VCaP (cell line): Measurements from ENCODE around the gene C16orf86.

ENCODE experiments used
- H3K27ac ChIP-seq: fragments of 450-650 bp; 2 replicates; pipeline ENCODE4 v1.5.1; 2017
- TF ChIP-seq, protein P1 (sequence below): fragments of 450-650 bp; conservative IDR thresholded peaks from 2 replicates; pipeline ENCODE4 v1.5.1; 2017; ENCODE audit warnings: mild to moderate bottlenecking, moderate library complexity

Gene C16orf86

DNA sequence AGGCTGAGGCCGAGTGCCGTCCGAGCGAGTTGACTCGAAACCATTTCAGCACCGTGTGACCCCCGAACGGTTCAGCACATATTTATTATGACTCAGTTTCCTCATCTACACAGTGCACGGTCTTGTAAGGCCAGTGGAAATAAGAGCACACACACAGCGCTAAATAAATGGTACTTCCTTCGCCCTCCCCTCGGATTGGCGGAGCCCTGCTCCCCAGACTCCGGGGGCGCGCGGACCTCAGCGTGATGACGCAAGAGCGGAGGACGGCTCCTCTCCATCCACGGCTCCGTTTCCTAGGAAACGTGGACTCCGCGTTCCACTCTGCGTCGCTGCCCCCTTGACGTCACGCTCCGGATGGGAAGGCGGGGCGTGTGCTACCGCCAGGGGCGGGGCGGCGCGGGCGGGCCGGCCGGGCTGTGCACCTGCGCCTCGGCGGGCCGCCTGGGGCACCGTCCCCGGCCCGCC is 6.0 kb upstream of the C16orf86 start, which contains the start of gene PARD6A:
TSS of gene PARD6A (plus strand) at position 397 of the 465 bp plus-strand sequence. CDS start 79 bp downstream, outside the sequence.
- TF ChIP-seq, protein P1, sequence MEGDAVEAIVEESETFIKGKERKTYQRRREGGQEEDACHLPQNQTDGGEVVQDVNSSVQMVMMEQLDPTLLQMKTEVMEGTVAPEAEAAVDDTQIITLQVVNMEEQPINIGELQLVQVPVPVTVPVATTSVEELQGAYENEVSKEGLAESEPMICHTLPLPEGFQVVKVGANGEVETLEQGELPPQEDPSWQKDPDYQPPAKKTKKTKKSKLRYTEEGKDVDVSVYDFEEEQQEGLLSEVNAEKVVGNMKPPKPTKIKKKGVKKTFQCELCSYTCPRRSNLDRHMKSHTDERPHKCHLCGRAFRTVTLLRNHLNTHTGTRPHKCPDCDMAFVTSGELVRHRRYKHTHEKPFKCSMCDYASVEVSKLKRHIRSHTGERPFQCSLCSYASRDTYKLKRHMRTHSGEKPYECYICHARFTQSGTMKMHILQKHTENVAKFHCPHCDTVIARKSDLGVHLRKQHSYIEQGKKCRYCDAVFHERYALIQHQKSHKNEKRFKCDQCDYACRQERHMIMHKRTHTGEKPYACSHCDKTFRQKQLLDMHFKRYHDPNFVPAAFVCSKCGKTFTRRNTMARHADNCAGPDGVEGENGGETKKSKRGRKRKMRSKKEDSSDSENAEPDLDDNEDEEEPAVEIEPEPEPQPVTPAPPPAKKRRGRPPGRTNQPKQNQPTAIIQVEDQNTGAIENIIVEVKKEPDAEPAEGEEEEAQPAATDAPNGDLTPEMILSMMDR, result no peak
- peak within 1 kb of the TSS; percentile 82 for H3K27ac ChIP-seq

DNA sequence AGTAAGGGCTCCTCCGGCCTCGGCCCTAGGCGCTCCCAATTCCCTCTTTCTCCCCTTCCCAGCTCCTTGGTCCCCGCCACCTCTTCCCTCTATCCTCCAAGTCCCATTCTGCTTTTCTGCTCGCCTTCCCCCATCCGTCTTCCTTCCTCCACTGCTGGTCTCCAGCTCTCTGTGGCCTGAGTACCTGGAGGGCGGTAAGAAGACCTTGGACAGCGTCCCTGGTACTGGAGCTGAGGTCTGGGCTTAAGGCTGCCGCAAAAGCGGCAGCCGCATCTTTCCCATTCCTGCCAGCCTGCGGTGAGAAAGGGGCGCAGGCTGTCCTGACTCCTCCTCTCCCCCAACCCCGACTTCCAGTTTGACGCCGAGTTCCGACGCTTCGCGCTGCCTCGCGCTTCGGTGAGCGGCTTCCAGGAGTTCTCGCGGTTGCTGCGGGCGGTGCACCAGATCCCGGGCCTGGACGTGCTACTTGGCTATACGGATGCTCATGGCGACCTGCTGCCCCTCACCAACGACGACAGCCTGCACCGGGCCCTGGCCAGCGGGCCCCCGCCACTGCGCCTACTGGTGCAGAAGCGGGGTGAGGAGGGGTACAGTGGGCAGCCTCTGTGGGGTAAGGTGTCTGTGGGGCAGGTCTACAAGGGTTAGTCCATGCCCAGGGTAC is 5.4 kb upstream of the C16orf86 start:
- TF ChIP-seq, protein P1, result no peak
- peak overlapping the region; percentile 82 for H3K27ac ChIP-seq

DNA sequence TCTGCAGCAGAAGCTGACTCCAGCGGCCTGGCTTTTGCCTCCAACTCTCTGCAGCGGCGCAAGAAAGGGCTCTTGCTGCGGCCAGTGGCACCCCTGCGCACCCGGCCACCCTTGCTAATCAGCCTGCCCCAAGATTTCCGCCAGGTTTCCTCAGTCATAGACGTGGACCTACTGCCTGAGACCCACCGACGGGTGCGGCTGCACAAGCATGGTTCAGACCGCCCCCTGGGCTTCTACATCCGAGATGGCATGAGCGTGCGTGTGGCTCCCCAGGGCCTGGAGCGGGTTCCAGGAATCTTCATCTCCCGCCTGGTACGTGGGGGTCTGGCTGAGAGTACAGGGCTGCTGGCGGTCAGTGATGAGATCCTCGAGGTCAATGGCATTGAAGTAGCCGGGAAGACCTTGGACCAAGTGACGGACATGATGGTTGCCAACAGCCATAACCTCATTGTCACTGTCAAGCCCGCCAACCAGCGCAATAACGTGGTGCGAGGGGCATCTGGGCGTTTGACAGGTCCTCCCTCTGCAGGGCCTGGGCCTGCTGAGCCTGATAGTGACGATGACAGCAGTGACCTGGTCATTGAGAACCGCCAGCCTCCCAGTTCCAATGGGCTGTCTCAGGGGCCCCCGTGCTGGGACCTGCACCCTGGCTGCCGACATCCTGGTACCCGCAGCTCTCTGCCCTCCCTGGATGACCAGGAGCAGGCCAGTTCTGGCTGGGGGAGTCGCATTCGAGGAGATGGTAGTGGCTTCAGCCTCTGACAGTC is 4.5 kb upstream of the C16orf86 start:
- H3K27ac ChIP-seq, result peak overlapping the region; percentile 82
- TF ChIP-seq, protein P1, result no peak

GRCh38 chr16:67662653-67663010 is 4.0 kb upstream of the C16orf86 start:
- TF ChIP-seq, protein P1, result no peak
- no peak overlapping the region for H3K27ac ChIP-seq

DNA sequence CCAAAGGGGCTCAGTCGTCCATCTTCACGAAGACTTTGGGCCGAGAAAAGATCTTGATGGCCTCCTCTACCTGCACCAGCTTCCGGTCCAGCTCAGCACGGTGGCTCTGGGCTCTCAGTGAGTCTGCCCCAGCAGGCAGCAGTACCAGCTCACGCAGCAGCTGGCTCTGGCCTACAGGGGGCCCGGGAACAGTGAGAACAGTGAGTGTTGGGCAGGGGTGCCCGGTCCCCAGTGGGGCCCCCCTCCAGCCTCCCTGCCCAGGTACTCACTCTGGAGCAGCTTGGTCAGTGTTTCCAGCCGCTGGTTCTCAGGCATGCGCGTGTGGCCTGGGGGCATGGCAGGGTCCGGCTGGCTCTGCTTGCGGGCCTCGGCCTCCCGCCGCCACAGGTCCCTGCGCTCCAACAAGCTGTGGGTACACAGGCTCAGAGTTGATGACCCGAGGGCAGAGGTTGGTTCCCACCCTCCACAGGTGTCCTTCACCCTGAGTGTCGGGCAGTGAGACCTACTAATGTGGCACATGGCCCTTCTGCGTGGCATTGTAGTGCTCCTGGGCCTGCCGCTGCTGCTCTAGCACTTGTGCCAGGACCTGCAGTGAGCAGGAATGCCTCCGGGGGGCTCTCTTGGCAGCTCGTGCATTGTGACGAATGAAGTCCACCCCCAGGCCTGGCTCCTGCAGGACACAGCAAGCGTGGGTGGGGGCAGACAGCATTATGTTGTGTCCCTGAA is 3.3 kb upstream of the C16orf86 start:
- TF ChIP-seq, protein P1, result no peak; the same call in 1 of the 2 replicates
- H3K27ac ChIP-seq, result no peak overlapping the region

DNA sequence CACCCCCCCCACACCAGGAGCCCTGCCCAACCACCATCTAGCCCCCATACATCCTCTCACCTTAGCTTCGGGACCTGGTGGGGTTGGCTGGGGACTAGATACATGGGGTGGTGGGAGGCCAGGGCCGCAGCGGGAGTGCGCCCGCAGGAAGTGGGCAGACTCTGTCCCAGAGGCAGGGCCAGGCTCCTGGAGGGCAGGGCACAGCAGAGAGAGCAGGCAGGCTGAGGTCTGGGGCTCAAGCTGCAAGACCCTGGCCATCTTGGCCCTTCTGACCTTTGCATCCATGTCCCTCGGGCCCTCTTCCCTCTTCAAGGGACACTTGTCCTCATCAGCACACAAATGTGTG is 2.8 kb upstream of the C16orf86 start:
- TF ChIP-seq, protein P1, result no peak
- H3K27ac ChIP-seq, result no peak overlapping the region

DNA sequence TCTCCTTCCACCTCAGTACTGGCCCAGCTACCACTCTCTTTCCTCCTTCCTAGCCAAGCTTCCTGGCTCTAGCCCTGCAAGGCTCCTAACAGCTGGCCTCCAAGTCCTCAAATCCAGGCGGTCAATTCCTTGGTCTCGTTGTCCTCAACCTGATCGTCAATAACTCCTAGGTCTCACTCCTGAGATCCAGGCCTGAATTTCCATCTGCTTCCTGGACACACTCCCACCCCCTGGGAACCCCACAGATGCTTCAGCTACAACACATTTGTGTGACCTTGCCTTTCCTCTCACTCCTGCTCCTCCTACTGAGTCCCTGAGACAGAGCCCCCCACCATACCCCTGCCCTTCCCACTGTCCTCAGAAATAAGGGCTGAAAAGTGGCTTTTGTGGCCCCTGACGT is 2.4 kb upstream of the C16orf86 start:
- TF ChIP-seq, protein P1, result no peak
- H3K27ac ChIP-seq, result no peak overlapping the region
